ENCODE measurements around the gene SHANK3. TPM values are rescaled to one million over a fixed set of nuclear protein-coding genes. Genes with fewer than 3 reads are reported as not detected.

SHANK3 gene
- total and polyA plus RNA-seq, 2 of the 4 experiments (the other 2 are of a cell fraction), result 0.18 to 1.5 TPM

DNA sequence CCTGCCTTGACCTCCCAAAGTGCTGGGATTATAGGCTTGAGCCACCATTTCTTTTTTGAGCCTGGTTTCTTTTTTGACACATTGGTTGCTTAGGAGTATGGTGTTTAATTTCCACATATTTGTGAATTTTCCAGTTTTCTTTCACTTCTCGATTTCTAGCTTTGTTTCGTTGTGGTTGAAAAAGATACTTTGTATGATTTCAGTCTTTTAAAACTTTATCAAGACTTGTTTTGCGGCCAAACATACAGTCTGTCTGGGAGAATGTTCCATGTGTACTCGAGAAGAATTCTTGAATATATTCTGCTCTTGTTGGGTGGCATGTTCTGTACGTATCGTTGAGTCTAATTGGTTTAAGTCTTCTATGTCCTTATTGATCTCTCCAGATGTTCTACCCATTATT is 20.8 kb downstream of the SHANK3 start:
- no peaks in the 10 kb centered on the region for H3K9me3 ChIP-seq (ENCODE audit: control insufficient read depth, insufficient read depth, low read length)
- DNase-seq, result no peak
- dilution Hi-C loops (cut with HindIII; ENCODE audit: low sequenced_read_pairs, unreplicated experiment) (no loop called here), in situ Hi-C loops (cut with MboI; ENCODE audit: low sequenced_read_pairs) (no loop called here), intact Hi-C loops (cut with micrococcal nuclease) (loop anchor here (5.0 kb wide), 1 partner anchor 71 kb away; no protein-coding TSS in a partner anchor)
- H3K9ac ChIP-seq (ENCODE audit: low read depth, low read length), result no peak overlapping the region
- ChIA-PET POLR2A (ENCODE audit: unreplicated experiment) (no interaction called here), CTCF (no interaction called here)
- no peak overlapping the region for H3K18ac ChIP-seq (ENCODE audit: low read depth, low read length)
- H3K4me1 ChIP-seq (ENCODE audit: control insufficient read depth, insufficient read depth, low read length), result peaks cover 4% of the 10 kb centered on the region
- H2BK20ac ChIP-seq (ENCODE audit: low read depth, low read length), result no peak overlapping the region
- H4K91ac ChIP-seq (ENCODE audit: insufficient read depth, low read depth, low read length), result no peak overlapping the region
- H3K4me3 ChIP-seq (ENCODE audit: insufficient read depth, low read depth, low read length), result no peak overlapping the region
- H3K56ac ChIP-seq (ENCODE audit: extremely low read depth, insufficient read depth, low read length), result no peak overlapping the region
- H3K79me1 ChIP-seq (ENCODE audit: low read depth in 1 of 2, low read length in 2 of 2), result peaks cover 3 to 9% of the 10 kb centered on the region in 2 experiments; a peak in 2 of 4 replicates
- H4K20me1 ChIP-seq (ENCODE audit: insufficient read depth, low read length), result no peaks in the 10 kb centered on the region; the same call in 1 of the 2 replicates
- no peaks in the 10 kb centered on the region for H3K9me1 ChIP-seq (ENCODE audit: insufficient read depth, low read length)
- no peak overlapping the region for H2BK15ac ChIP-seq (ENCODE audit: low read depth, low read length)
- H4K8ac ChIP-seq (ENCODE audit: low read depth in 2 of 2, low read length in 2 of 2), result no peak overlapping the region
- BruUV-seq (replicated peaks), result no TSS peak
- TF ChIP-seq MAZ (IDR thresholded peaks at IDR 0.05; ENCODE audit: borderline replicate concordance, low read depth, low read length) (no peak), MXI1 (IDR thresholded peaks at IDR 0.05; ENCODE audit: borderline replicate concordance, low read depth, low read length) (no peak), RCOR1 (IDR thresholded peaks at IDR 0.05; ENCODE audit: insufficient replicate concordance, low read length) (no peak), BHLHE40 (IDR thresholded peaks at IDR 0.05; ENCODE audit: low read depth, low read length) (no peak), MAFK (IDR thresholded peaks at IDR 0.05; ENCODE audit: low read depth, low read length) (no peak), NFE2L2 (IDR thresholded peaks at IDR 0.05; ENCODE audit: low read depth, low read length) (no peak), RAD21 (IDR thresholded peaks at IDR 0.05; ENCODE audit: low read length) (no peak), CHD1 (IDR thresholded peaks at IDR 0.05; ENCODE audit: low read depth, low read length) (no peak), FOS (IDR thresholded peaks at IDR 0.05; ENCODE audit: low read depth, low read length) (no peak), CTCF (conservative IDR thresholded peaks at IDR 0.05; ENCODE audit: low read depth, low read length) (no peak)
- TF ChIP-seq, protein P1, sequence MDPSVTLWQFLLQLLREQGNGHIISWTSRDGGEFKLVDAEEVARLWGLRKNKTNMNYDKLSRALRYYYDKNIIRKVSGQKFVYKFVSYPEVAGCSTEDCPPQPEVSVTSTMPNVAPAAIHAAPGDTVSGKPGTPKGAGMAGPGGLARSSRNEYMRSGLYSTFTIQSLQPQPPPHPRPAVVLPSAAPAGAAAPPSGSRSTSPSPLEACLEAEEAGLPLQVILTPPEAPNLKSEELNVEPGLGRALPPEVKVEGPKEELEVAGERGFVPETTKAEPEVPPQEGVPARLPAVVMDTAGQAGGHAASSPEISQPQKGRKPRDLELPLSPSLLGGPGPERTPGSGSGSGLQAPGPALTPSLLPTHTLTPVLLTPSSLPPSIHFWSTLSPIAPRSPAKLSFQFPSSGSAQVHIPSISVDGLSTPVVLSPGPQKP (IDR thresholded peaks at IDR 0.05; ENCODE audit: borderline replicate concordance, low read depth, low read length), result no peak
- no peak overlapping the region for H3K4me2 ChIP-seq (ENCODE audit: low read depth, low read length)
- no peak overlapping the region for H2AK5ac ChIP-seq (ENCODE audit: low read depth, low read length)
- H3K23ac ChIP-seq (ENCODE audit: low read depth, low read length), result no peak overlapping the region
- no peak overlapping the region for H3K27ac ChIP-seq (ENCODE audit: insufficient read depth, low read length)
- H2BK5ac ChIP-seq (ENCODE audit: low read depth, low read length, poor library complexity, severe bottlenecking), result no peak overlapping the region
- WGBS, 2 experiments (ENCODE audit: extremely low coverage in 2 of 2, insufficient read length in 1 of 2), result no CpG with 5 or more reads among the region's 6 CpGs
- H3K14ac ChIP-seq (replicated peaks; ENCODE audit: low read depth, low read length), result no peak overlapping the region
- H3K4ac ChIP-seq (ENCODE audit: low read depth, low read length), result no peak overlapping the region
- peaks cover 12% of the 10 kb centered on the region for H3K27me3 ChIP-seq (ENCODE audit: control insufficient read depth, insufficient read depth, low read length)
- no peak for ATAC-seq (ENCODE audit: low read depth)
- H2AK9ac ChIP-seq (replicated peaks; ENCODE audit: low read depth, low read length, poor library complexity), result no peak overlapping the region
- H4K5ac ChIP-seq (ENCODE audit: low read depth, low read length), result no peak overlapping the region
- H2BK120ac ChIP-seq (ENCODE audit: low read depth, low read length), result no peak overlapping the region
- no peaks in the 10 kb centered on the region for H3K36me3 ChIP-seq (ENCODE audit: control insufficient read depth, insufficient read depth, low read length)
- H2AFZ ChIP-seq (replicated peaks; ENCODE audit: low read length, poor library complexity), result no peak overlapping the region

Measured in IMR-90 (cell line).